ENCODE results near the gene DCLK2. TPM values are rescaled to one million over a fixed set of nuclear protein-coding genes. Genes with fewer than 3 reads are reported as not detected.

The DCLK2 gene
- total RNA-seq, result 7.3 TPM

GRCh38 chr4:150078041-150078578 lies at the start of gene DCLK2:
TSS of gene DCLK2 (plus strand) at chr4:150078445. CDS start at chr4:150079028, 583 bp downstream.
- H3K27ac ChIP-seq (ENCODE audit: low read depth, low read length), result peak within 1 kb of the TSS; percentile 44
- H3K4me1 ChIP-seq (ENCODE audit: control insufficient read depth in 3 of 3, insufficient read depth in 3 of 3, low read length in 3 of 3), result peaks cover 8 to 11% (median 10%) of the 10 kb centered on the region in 3 donors
- H3K9me3 ChIP-seq (ENCODE audit: control insufficient read depth in 3 of 3, low read length in 3 of 3), result no peaks in the 10 kb centered on the region
- no peaks in the 10 kb centered on the region for H3K36me3 ChIP-seq (ENCODE audit: control insufficient read depth in 3 of 3, insufficient read depth in 3 of 3, low read length in 3 of 3)
- H3K9ac ChIP-seq (ENCODE audit: low read depth in 1 of 3, low read length in 3 of 3), result peak within 1 kb of the TSS; percentile 51 to 70 (median 67)
- H3K27me3 ChIP-seq (ENCODE audit: control insufficient read depth in 3 of 3, insufficient read depth in 3 of 3, low read length in 3 of 3), result peaks cover 0 to 8% (median 4%) of the 10 kb centered on the region in 3 donors
- peak within 1 kb of the TSS; percentile 45 to 75 (median 69) for H3K4me3 ChIP-seq (ENCODE audit: low read length in 3 of 3)

- Histone ChIP-seq H3K27me3 (ENCODE audit: control insufficient read depth in 3 of 3, insufficient read depth in 3 of 3, low read length in 3 of 3) (no peaks in the 10 kb centered on the region), H3K4me3 (ENCODE audit: low read length in 3 of 3) (no peak overlapping the region), H3K9me3 (ENCODE audit: control insufficient read depth in 3 of 3, low read length in 3 of 3) (no peaks in the 10 kb centered on the region), H3K9ac (ENCODE audit: low read depth in 1 of 3, low read length in 3 of 3) (no peak overlapping the region), H3K36me3 (ENCODE audit: control insufficient read depth in 3 of 3, insufficient read depth in 3 of 3, low read length in 3 of 3) (no peaks in the 10 kb centered on the region), H3K27ac (ENCODE audit: low read depth, low read length) (no peak overlapping the region), H3K4me1 (ENCODE audit: control insufficient read depth in 3 of 3, insufficient read depth in 3 of 3, low read length in 3 of 3) (no peaks in the 10 kb centered on the region)
Measured at GRCh38 chr4:150032541-150032940, 45.7 kb upstream of the DCLK2 start.

GRCh38 chr4:150033081-150033480 lies 45.2 kb upstream of the DCLK2 start:
- no peak overlapping the region for H3K27ac ChIP-seq (ENCODE audit: low read depth, low read length)
- H3K4me3 ChIP-seq (ENCODE audit: low read length in 3 of 3), result no peak overlapping the region

GRCh38 chr4:150033901-150034300 lies 44.3 kb upstream of the DCLK2 start:
- no peak overlapping the region for H3K9ac ChIP-seq (ENCODE audit: low read depth in 1 of 3, low read length in 3 of 3)
- no peaks in the 10 kb centered on the region for H3K9me3 ChIP-seq (ENCODE audit: control insufficient read depth in 3 of 3, low read length in 3 of 3)
- no peaks in the 10 kb centered on the region for H3K4me1 ChIP-seq (ENCODE audit: control insufficient read depth in 3 of 3, insufficient read depth in 3 of 3, low read length in 3 of 3)
- H3K4me3 ChIP-seq (ENCODE audit: low read length in 3 of 3), result no peak overlapping the region
- no peak overlapping the region for H3K27ac ChIP-seq (ENCODE audit: low read depth, low read length)
- no peaks in the 10 kb centered on the region for H3K27me3 ChIP-seq (ENCODE audit: control insufficient read depth in 3 of 3, insufficient read depth in 3 of 3, low read length in 3 of 3)
- no peaks in the 10 kb centered on the region for H3K36me3 ChIP-seq (ENCODE audit: control insufficient read depth in 3 of 3, insufficient read depth in 3 of 3, low read length in 3 of 3)

More at GRCh38 chr4:150033081-150033480, 45.2 kb upstream of the DCLK2 start:
- H3K27me3 ChIP-seq (ENCODE audit: control insufficient read depth in 3 of 3, insufficient read depth in 3 of 3, low read length in 3 of 3), result no peaks in the 10 kb centered on the region
- no peak overlapping the region for H3K9ac ChIP-seq (ENCODE audit: low read depth in 1 of 3, low read length in 3 of 3)
- H3K36me3 ChIP-seq (ENCODE audit: control insufficient read depth in 3 of 3, insufficient read depth in 3 of 3, low read length in 3 of 3), result no peaks in the 10 kb centered on the region
- H3K4me1 ChIP-seq (ENCODE audit: control insufficient read depth in 3 of 3, insufficient read depth in 3 of 3, low read length in 3 of 3), result no peaks in the 10 kb centered on the region
- H3K9me3 ChIP-seq (ENCODE audit: control insufficient read depth in 3 of 3, low read length in 3 of 3), result no peaks in the 10 kb centered on the region

GRCh38 chr4:150037251-150037856 lies 40.9 kb upstream of the DCLK2 start:
- H3K27me3 ChIP-seq (ENCODE audit: control insufficient read depth in 3 of 3, insufficient read depth in 3 of 3, low read length in 3 of 3), result no peaks in the 10 kb centered on the region
- no peak overlapping the region for H3K27ac ChIP-seq (ENCODE audit: low read depth, low read length)
- H3K9ac ChIP-seq (ENCODE audit: low read depth in 1 of 3, low read length in 3 of 3), result no peak overlapping the region
- no peak overlapping the region for H3K4me3 ChIP-seq (ENCODE audit: low read length in 3 of 3)
- H3K36me3 ChIP-seq (ENCODE audit: control insufficient read depth in 3 of 3, insufficient read depth in 3 of 3, low read length in 3 of 3), result no peaks in the 10 kb centered on the region
- H3K4me1 ChIP-seq (ENCODE audit: control insufficient read depth in 3 of 3, insufficient read depth in 3 of 3, low read length in 3 of 3), result no peaks in the 10 kb centered on the region
- no peaks in the 10 kb centered on the region for H3K9me3 ChIP-seq (ENCODE audit: control insufficient read depth in 3 of 3, low read length in 3 of 3)

GRCh38 chr4:150038335-150039076 lies 39.7 kb upstream of the DCLK2 start:
- no peaks in the 10 kb centered on the region for H3K36me3 ChIP-seq (ENCODE audit: control insufficient read depth in 3 of 3, insufficient read depth in 3 of 3, low read length in 3 of 3)
- no peaks in the 10 kb centered on the region for H3K4me1 ChIP-seq (ENCODE audit: control insufficient read depth in 3 of 3, insufficient read depth in 3 of 3, low read length in 3 of 3)
- H3K27me3 ChIP-seq (ENCODE audit: control insufficient read depth in 3 of 3, insufficient read depth in 3 of 3, low read length in 3 of 3), result no peaks in the 10 kb centered on the region
- H3K9me3 ChIP-seq (ENCODE audit: control insufficient read depth in 3 of 3, low read length in 3 of 3), result no peaks in the 10 kb centered on the region
- H3K9ac ChIP-seq (ENCODE audit: low read depth in 1 of 3, low read length in 3 of 3), result no peak overlapping the region
- H3K27ac ChIP-seq (ENCODE audit: low read depth, low read length), result no peak overlapping the region
- no peak overlapping the region for H3K4me3 ChIP-seq (ENCODE audit: low read length in 3 of 3)

GRCh38 chr4:150039274-150040127 lies 38.7 kb upstream of the DCLK2 start:
- H3K9ac ChIP-seq (ENCODE audit: low read depth in 1 of 3, low read length in 3 of 3), result no peak overlapping the region
- no peak overlapping the region for H3K4me3 ChIP-seq (ENCODE audit: low read length in 3 of 3)
- no peaks in the 10 kb centered on the region for H3K27me3 ChIP-seq (ENCODE audit: control insufficient read depth in 3 of 3, insufficient read depth in 3 of 3, low read length in 3 of 3)
- no peak overlapping the region for H3K27ac ChIP-seq (ENCODE audit: low read depth, low read length)
- H3K9me3 ChIP-seq (ENCODE audit: control insufficient read depth in 3 of 3, low read length in 3 of 3), result no peaks in the 10 kb centered on the region
- H3K36me3 ChIP-seq (ENCODE audit: control insufficient read depth in 3 of 3, insufficient read depth in 3 of 3, low read length in 3 of 3), result no peaks in the 10 kb centered on the region
- H3K4me1 ChIP-seq (ENCODE audit: control insufficient read depth in 3 of 3, insufficient read depth in 3 of 3, low read length in 3 of 3), result no peaks in the 10 kb centered on the region

- no peaks in the 10 kb centered on the region for H3K36me3 ChIP-seq (ENCODE audit: control insufficient read depth in 3 of 3, insufficient read depth in 3 of 3, low read length in 3 of 3)
- H3K4me3 ChIP-seq (ENCODE audit: low read length in 3 of 3), result no peak overlapping the region
- H3K9ac ChIP-seq (ENCODE audit: low read depth in 1 of 3, low read length in 3 of 3), result no peak overlapping the region
- H3K27me3 ChIP-seq (ENCODE audit: control insufficient read depth in 3 of 3, insufficient read depth in 3 of 3, low read length in 3 of 3), result no peaks in the 10 kb centered on the region
- H3K27ac ChIP-seq (ENCODE audit: low read depth, low read length), result no peak overlapping the region
- H3K9me3 ChIP-seq (ENCODE audit: control insufficient read depth in 3 of 3, low read length in 3 of 3), result no peaks in the 10 kb centered on the region
- no peaks in the 10 kb centered on the region for H3K4me1 ChIP-seq (ENCODE audit: control insufficient read depth in 3 of 3, insufficient read depth in 3 of 3, low read length in 3 of 3)
Measured at GRCh38 chr4:150044517-150044916, 33.7 kb upstream of the DCLK2 start.

GRCh38 chr4:150045410-150045809 lies 32.8 kb upstream of the DCLK2 start:
- Histone ChIP-seq H3K9ac (ENCODE audit: low read depth in 1 of 3, low read length in 3 of 3) (no peak overlapping the region), H3K4me1 (ENCODE audit: control insufficient read depth in 3 of 3, insufficient read depth in 3 of 3, low read length in 3 of 3) (no peaks in the 10 kb centered on the region), H3K9me3 (ENCODE audit: control insufficient read depth in 3 of 3, low read length in 3 of 3) (no peaks in the 10 kb centered on the region), H3K27ac (ENCODE audit: low read depth, low read length) (no peak overlapping the region), H3K27me3 (ENCODE audit: control insufficient read depth in 3 of 3, insufficient read depth in 3 of 3, low read length in 3 of 3) (no peaks in the 10 kb centered on the region), H3K4me3 (ENCODE audit: low read length in 3 of 3) (no peak overlapping the region), H3K36me3 (ENCODE audit: control insufficient read depth in 3 of 3, insufficient read depth in 3 of 3, low read length in 3 of 3) (no peaks in the 10 kb centered on the region)
